Thyroid gland (tissue), 4 donors: Measurements from ENCODE around the gene NGEF. TPM values are rescaled to one million over a fixed set of nuclear protein-coding genes. Genes with fewer than 3 reads are reported as not detected.

Source experiments
- DNase-seq, 2 donors: peaks; one replicate each; pipeline ENCODE4 v3.0.0-alpha.2; 2019
- H3K27ac ChIP-seq, 3 donors: fragments of 200-600 bp; sonication (generic); 1 replicate in 2 of 3; 2 replicates in 1 of 3; pipeline ENCODE4 v1.5.1; 2016 to 2019; ENCODE audit warnings: mild to moderate bottlenecking in 1 of 3, moderate library complexity in 1 of 3
- H3K27me3 ChIP-seq: fragments of 200-600 bp; sonication (generic); one replicate; pipeline ENCODE4 v1.5.1; 2019
- H3K36me3 ChIP-seq, 2 donors: fragments of 200-600 bp; sonication (generic); one replicate each; pipeline ENCODE4 v1.5.1; 2016 to 2019
- H3K4me1 ChIP-seq, 2 donors: fragments of 200-600 bp; sonication (generic); one replicate each; pipeline ENCODE4 v1.5.1; 2017 to 2019
- H3K4me3 ChIP-seq, 3 donors: fragments of 200-600 bp; sonication (generic); replicated peaks in 1 of 3; 1 replicate in 2 of 3; 2 replicates in 1 of 3; pipeline ENCODE4 v1.5.1; 2016; ENCODE audit warnings: mild to moderate bottlenecking in 1 of 3
- H3K9me3 ChIP-seq: fragments of 200-600 bp; sonication (generic); one replicate; pipeline ENCODE4 v1.5.1; 2017
- CTCF ChIP-seq, 6 experiments: fragments of 200-600 bp in 3 of 6; fragments of 450-650 bp in 3 of 6; sonication (generic) in 3 of 6; IDR thresholded peaks; one replicate each; pipeline ENCODE4 v1.5.1; 2016 to 2019; ENCODE audit warnings: antibody characterized with exemption in 6 of 6, mild to moderate bottlenecking in 2 of 6, inconsistent platforms in 1 of 6, moderate library complexity in 1 of 6
- POLR2A ChIP-seq, 2 donors: fragments of 450-650 bp; IDR thresholded peaks; one replicate each; pipeline ENCODE4 v1.6.1; 2017; ENCODE audit warnings: antibody characterized with exemption in 2 of 2, mild to moderate bottlenecking in 2 of 2, moderate library complexity in 1 of 2
- WGBS, 2 donors: methylation state at CpG; one replicate each; pipeline ENCODE4 v1.1.5; 2017; 5-methylcytosine and 5-hydroxymethylcytosine counted together
- intact Hi-C: fragments of 100-400 bp; cut with DNase I; formaldehyde crosslinking; loops from one replicate; pipeline ENCODE4 v1.15.1; 2023
- total RNA-seq, 4 donors: library from RNA; depleted of rRNA; stranded (reverse); fragments of >200 nt; gene quantifications; one replicate each; pipeline ENCODE4 v1.2.3, GENCODE V29; 2016

The NGEF gene
- total RNA-seq, 4 donors from 2014 or later, result 0.11 to 2.1 TPM; not detected in 2

- DNase-seq, result no peak
- no peaks in the 10 kb centered on the region for H3K36me3 ChIP-seq
- no peaks in the 10 kb centered on the region for H3K27me3 ChIP-seq
- 92 to 94% methylated on average over 5 of the region's 5 CpGs for WGBS, 2 donors
- H3K4me1 ChIP-seq, result no peaks in the 10 kb centered on the region
- H3K27ac ChIP-seq, result no peak overlapping the region
- intact Hi-C loops, result no loop called here
- no peaks in the 10 kb centered on the region for H3K9me3 ChIP-seq
- H3K4me3 ChIP-seq, result no peak overlapping the region
- no peak for TF ChIP-seq CTCF (IDR thresholded peaks at IDR 0.05)
- TF ChIP-seq POLR2A (IDR thresholded peaks at IDR 0.05), result no peak
These were observed 72.3 kb downstream of the NGEF start for GRCh38 chr2:232940724-232941123.

- intact Hi-C loops, result no loop called here
- no peak overlapping the region for H3K27ac ChIP-seq
- no peaks in the 10 kb centered on the region for H3K9me3 ChIP-seq
- no peak for DNase-seq
- no peaks in the 10 kb centered on the region for H3K4me1 ChIP-seq
- H3K4me3 ChIP-seq, result no peak overlapping the region
- H3K27me3 ChIP-seq, result no peaks in the 10 kb centered on the region
- H3K36me3 ChIP-seq, result no peaks in the 10 kb centered on the region
- WGBS, 2 donors, result 78% methylated on average over 5 of the region's 5 CpGs
- TF ChIP-seq CTCF (IDR thresholded peaks at IDR 0.05), result no peak
These were observed 75.7 kb downstream of the NGEF start for GRCh38 chr2:232937278-232937906.

- Histone ChIP-seq H3K27ac (no peak overlapping the region), H3K4me3 (no peak overlapping the region), H3K9me3 (no peaks in the 10 kb centered on the region), H3K27me3 (peaks cover 11% of the 10 kb centered on the region), H3K4me1 (peaks cover 7 to 21% of the 10 kb centered on the region in 2 donors), H3K36me3 (no peaks in the 10 kb centered on the region)
- DNase-seq, result no peak
- intact Hi-C loops, result no loop called here
- WGBS, 2 donors, result 45 to 52% methylated on average over 4 of the region's 4 CpGs
- no peak for TF ChIP-seq POLR2A (IDR thresholded peaks at IDR 0.05)
- no peak for TF ChIP-seq CTCF (IDR thresholded peaks at IDR 0.05)
These were observed 81.4 kb downstream of the NGEF start for GRCh38 chr2:232931636-232932035.

GRCh38 chr2:232930059-232930400 lies 83.0 kb downstream of the NGEF start:
- H3K36me3 ChIP-seq, result no peaks in the 10 kb centered on the region
- H3K27ac ChIP-seq, result no peak overlapping the region
- no peak overlapping the region for H3K4me3 ChIP-seq
- no peaks in the 10 kb centered on the region for H3K9me3 ChIP-seq
- TF ChIP-seq POLR2A (IDR thresholded peaks at IDR 0.05), result no peak
- TF ChIP-seq CTCF (IDR thresholded peaks at IDR 0.05), result no peak
- intact Hi-C loops, result no loop called here
- H3K4me1 ChIP-seq, result peaks cover 7 to 21% of the 10 kb centered on the region in 2 donors
- WGBS, 2 donors, result 88 to 98% methylated on average over 8 of the region's 8 CpGs
- peaks cover 13% of the 10 kb centered on the region for H3K27me3 ChIP-seq
- no peak for DNase-seq

GRCh38 chr2:232929303-232930058 lies 83.6 kb downstream of the NGEF start:
- WGBS, 2 donors, result 80 to 83% methylated on average over 9 of the region's 9 CpGs
- Histone ChIP-seq H3K9me3 (no peaks in the 10 kb centered on the region), H3K36me3 (no peaks in the 10 kb centered on the region), H3K27me3 (peaks cover 13% of the 10 kb centered on the region), H3K4me3 (no peak overlapping the region), H3K4me1 (peaks cover 7 to 21% of the 10 kb centered on the region in 2 donors), H3K27ac (no peak overlapping the region)
- intact Hi-C loops, result no loop called here
- no peak for DNase-seq
- TF ChIP-seq CTCF (IDR thresholded peaks at IDR 0.05) (no peak), POLR2A (IDR thresholded peaks at IDR 0.05) (no peak)
